Esophagus muscularis mucosa (tissue), 4 donors: Measurements from ENCODE around the gene PAX3.

Experiments used
- EP300 ChIP-seq: sonication (generic); formaldehyde crosslinking; IDR thresholded peaks from one replicate; pipeline ENCODE4 v1.6.1; 2017; ENCODE audit warnings: antibody characterized with exemption
- POLR2A ChIP-seq: fragments of 450-650 bp; IDR thresholded peaks from one replicate; pipeline ENCODE4 v1.6.1; 2017; ENCODE audit warnings: antibody characterized with exemption, moderate library complexity, mild to moderate bottlenecking, low read depth
- POLR2AphosphoS5 ChIP-seq, 2 donors: sonication (generic); formaldehyde crosslinking; IDR thresholded peaks; one replicate each; pipeline ENCODE4 v1.6.1; 2017; ENCODE audit warnings: antibody characterized with exemption in 2 of 2
- TF ChIP-seq, protein P1 (sequence below), 3 experiments: fragments of 200-600 bp in 2 of 3; fragments of 450-650 bp in 1 of 3; sonication (generic) in 2 of 3; IDR thresholded peaks; one replicate each; pipeline ENCODE4 v1.5.1; 2017 to 2019; ENCODE audit warnings: antibody characterized with exemption in 3 of 3, mild to moderate bottlenecking in 2 of 3, moderate library complexity in 1 of 3

DNA sequence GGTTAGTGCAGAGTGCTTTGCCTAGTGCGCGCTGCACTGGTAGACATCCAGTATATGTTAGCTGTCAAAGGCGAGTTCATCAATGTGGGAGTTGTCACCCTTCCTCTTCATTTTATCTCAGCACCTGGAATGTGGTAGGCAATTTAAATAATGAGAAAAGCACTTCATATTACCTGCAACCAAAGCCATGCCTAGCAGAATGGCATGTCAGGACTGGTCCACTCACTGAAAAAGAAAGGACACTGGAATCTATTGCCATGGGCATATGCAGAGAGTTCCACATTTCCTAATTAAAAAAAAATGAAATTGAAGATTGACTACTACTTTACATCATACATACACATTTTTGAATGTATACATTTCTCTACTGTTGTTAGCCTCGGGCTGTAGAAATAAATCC, 139.6 kb downstream of the PAX3 start:
- TF ChIP-seq, protein P1, sequence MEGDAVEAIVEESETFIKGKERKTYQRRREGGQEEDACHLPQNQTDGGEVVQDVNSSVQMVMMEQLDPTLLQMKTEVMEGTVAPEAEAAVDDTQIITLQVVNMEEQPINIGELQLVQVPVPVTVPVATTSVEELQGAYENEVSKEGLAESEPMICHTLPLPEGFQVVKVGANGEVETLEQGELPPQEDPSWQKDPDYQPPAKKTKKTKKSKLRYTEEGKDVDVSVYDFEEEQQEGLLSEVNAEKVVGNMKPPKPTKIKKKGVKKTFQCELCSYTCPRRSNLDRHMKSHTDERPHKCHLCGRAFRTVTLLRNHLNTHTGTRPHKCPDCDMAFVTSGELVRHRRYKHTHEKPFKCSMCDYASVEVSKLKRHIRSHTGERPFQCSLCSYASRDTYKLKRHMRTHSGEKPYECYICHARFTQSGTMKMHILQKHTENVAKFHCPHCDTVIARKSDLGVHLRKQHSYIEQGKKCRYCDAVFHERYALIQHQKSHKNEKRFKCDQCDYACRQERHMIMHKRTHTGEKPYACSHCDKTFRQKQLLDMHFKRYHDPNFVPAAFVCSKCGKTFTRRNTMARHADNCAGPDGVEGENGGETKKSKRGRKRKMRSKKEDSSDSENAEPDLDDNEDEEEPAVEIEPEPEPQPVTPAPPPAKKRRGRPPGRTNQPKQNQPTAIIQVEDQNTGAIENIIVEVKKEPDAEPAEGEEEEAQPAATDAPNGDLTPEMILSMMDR (IDR thresholded peaks at IDR 0.05): no peak
- TF ChIP-seq POLR2A: no peak
- no peak for TF ChIP-seq POLR2AphosphoS5 (IDR thresholded peaks at IDR 0.05)
- TF ChIP-seq EP300: no peak
